ENCODE measurements around the gene TPCN2.

Gene TPCN2

GRCh38 chr11:69053546-69054396 lies 5.0 kb downstream of the TPCN2 start:
- DNase-seq = no peak
- in situ Hi-C loops (cut with MboI; ENCODE audit: low pct_unique_long_range_greater_than_20kb, low sequenced_read_pairs) = no loop called here

GRCh38 chr11:69054397-69055211 lies 5.9 kb downstream of the TPCN2 start:
- DNase-seq = no peak
- in situ Hi-C loops (cut with MboI; ENCODE audit: low pct_unique_long_range_greater_than_20kb, low sequenced_read_pairs) = no loop called here

- in situ Hi-C loops (cut with MboI; ENCODE audit: low pct_unique_long_range_greater_than_20kb, low sequenced_read_pairs) = no loop called here
- no peak for DNase-seq
Observed at GRCh38 chr11:69055212-69055586, 6.5 kb downstream of the TPCN2 start.

GRCh38 chr11:69055598-69056516 lies 7.1 kb downstream of the TPCN2 start:
- no peak for DNase-seq
- in situ Hi-C loops (cut with MboI; ENCODE audit: low pct_unique_long_range_greater_than_20kb, low sequenced_read_pairs) = no loop called here

GRCh38 chr11:69057236-69057635 lies 8.5 kb downstream of the TPCN2 start:
- in situ Hi-C loops (cut with MboI; ENCODE audit: low pct_unique_long_range_greater_than_20kb, low sequenced_read_pairs) = no loop called here

GRCh38 chr11:69057801-69058200 lies 9.1 kb downstream of the TPCN2 start:
- no peak for DNase-seq
- in situ Hi-C loops (cut with MboI; ENCODE audit: low pct_unique_long_range_greater_than_20kb, low sequenced_read_pairs) = no loop called here

More at GRCh38 chr11:69057236-69057635, 8.5 kb downstream of the TPCN2 start:
- no peak for DNase-seq

- DNase-seq = no peak
- in situ Hi-C loops (cut with MboI; ENCODE audit: low pct_unique_long_range_greater_than_20kb, low sequenced_read_pairs) = no loop called here
Observed at GRCh38 chr11:69058511-69059270, 10.0 kb downstream of the TPCN2 start.

- no peak for DNase-seq
- in situ Hi-C loops (cut with MboI; ENCODE audit: low pct_unique_long_range_greater_than_20kb, low sequenced_read_pairs) = no loop called here
Observed at GRCh38 chr11:69059429-69059828, 10.7 kb downstream of the TPCN2 start.

GRCh38 chr11:69059985-69060384 lies 11.3 kb downstream of the TPCN2 start:
- in situ Hi-C loops (cut with MboI; ENCODE audit: low pct_unique_long_range_greater_than_20kb, low sequenced_read_pairs) = no loop called here
- no peak for DNase-seq

GRCh38 chr11:69060806-69061712 lies 12.3 kb downstream of the TPCN2 start:
- in situ Hi-C loops (cut with MboI; ENCODE audit: low pct_unique_long_range_greater_than_20kb, low sequenced_read_pairs) = no loop called here
- DNase-seq = no peak

- in situ Hi-C loops (cut with MboI; ENCODE audit: low pct_unique_long_range_greater_than_20kb, low sequenced_read_pairs) = no loop called here
Observed at GRCh38 chr11:69061713-69062053, 13.0 kb downstream of the TPCN2 start.

GRCh38 chr11:69062169-69062855 lies 13.6 kb downstream of the TPCN2 start:
- in situ Hi-C loops (cut with MboI; ENCODE audit: low pct_unique_long_range_greater_than_20kb, low sequenced_read_pairs) = no loop called here
- DNase-seq = no peak

More at GRCh38 chr11:69061713-69062053, 13.0 kb downstream of the TPCN2 start:
- no peak for DNase-seq

GRCh38 chr11:69062873-69063651 lies 14.3 kb downstream of the TPCN2 start:
- in situ Hi-C loops (cut with MboI; ENCODE audit: low pct_unique_long_range_greater_than_20kb, low sequenced_read_pairs) = no loop called here
- no peak for DNase-seq

GRCh38 chr11:69063652-69064260 lies 15.0 kb downstream of the TPCN2 start:
- DNase-seq = no peak
- in situ Hi-C loops (cut with MboI; ENCODE audit: low pct_unique_long_range_greater_than_20kb, low sequenced_read_pairs) = no loop called here

- DNase-seq = no peak
- in situ Hi-C loops (cut with MboI; ENCODE audit: low pct_unique_long_range_greater_than_20kb, low sequenced_read_pairs) = no loop called here
Observed at GRCh38 chr11:69064394-69064957, 15.7 kb downstream of the TPCN2 start.

All from KBM-7 (cell line).